WERI-Rb-1 (cell line): ENCODE results near the gene RIC8A.
A peak's percentile ranks its signal among the peaks of the same experiment; 100 is the strongest.

Experiments
- DNase-seq: peaks from one replicate; pipeline ENCODE4 v3.0.0-alpha.2; 2020
- H3K27ac ChIP-seq: fragments of 250-450 bp; sonication (Bioruptor Pico); 2 replicates; pipeline ENCODE4 v1.5.1; 2020; ENCODE audit warnings: mild to moderate bottlenecking, moderate library complexity
- H3K27me3 ChIP-seq: fragments of 250-450 bp; sonication (Bioruptor Pico); 2 replicates; pipeline ENCODE4 v1.5.1; 2021; ENCODE audit warnings: mild to moderate bottlenecking, low read depth, moderate library complexity; ENCODE audit not compliant: insufficient read depth, severe bottlenecking
- H3K36me3 ChIP-seq: fragments of 250-450 bp; sonication (Bioruptor Pico); 2 replicates; pipeline ENCODE4 v1.5.1; 2020; ENCODE audit warnings: mild to moderate bottlenecking, moderate library complexity
- H3K4me3 ChIP-seq: 2 replicates; pipeline ENCODE4 v1.5.1; 2011; ENCODE audit warnings: low read depth, mild to moderate bottlenecking, control low read depth, low read length
- H3K9me3 ChIP-seq: fragments of 250-450 bp; sonication (Bioruptor Pico); 2 replicates; pipeline ENCODE4 v1.5.1; 2021; ENCODE audit warnings: mild to moderate bottlenecking, moderate library complexity; ENCODE audit not compliant: severe bottlenecking
- TF ChIP-seq, protein P1 (sequence below): IDR thresholded peaks from 2 replicates; pipeline ENCODE4 v1.5.1; 2011; ENCODE audit warnings: low read depth, mild to moderate bottlenecking, control low read depth, inconsistent platforms, low read length

Gene RIC8A

DNA sequence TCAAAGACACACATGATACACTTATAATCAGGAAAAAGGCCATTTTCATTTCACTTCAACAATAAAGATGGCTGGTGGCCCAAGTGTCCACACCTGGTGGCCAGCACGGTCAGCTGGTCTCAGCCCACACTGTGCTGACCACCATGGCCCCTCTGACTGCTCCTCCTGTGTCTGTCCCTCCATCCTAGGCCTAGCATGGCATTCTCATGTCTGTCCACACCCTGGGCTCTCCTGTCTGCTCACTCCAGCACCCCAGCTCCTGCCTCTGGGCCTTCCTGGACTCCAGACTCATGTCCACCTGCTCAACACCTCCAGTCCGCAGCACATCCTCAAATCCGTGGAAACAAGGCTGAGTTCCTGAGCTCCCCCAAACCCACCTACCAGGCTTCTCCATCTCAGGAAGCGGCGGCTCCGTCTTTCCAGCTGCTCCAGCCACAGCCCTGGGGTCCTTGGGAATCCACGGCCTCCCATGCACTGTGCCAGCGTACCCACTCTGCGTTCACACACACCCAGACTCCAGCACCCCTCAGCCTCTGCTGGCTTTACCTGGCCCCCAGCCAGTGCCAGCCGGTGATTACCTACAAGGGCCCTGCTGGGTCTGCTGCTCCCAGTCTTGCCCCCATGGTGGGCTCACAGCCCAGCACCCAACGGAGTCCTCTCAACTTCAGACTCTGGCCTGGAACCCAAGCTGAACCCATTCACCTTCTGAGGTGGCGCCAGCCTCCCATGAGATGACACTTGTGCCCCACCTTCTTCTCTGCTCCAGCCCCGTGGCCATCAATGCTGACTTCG, 14.7 kb downstream of the RIC8A start:
- Histone ChIP-seq H3K4me3 (no peak overlapping the region), H3K27ac (no peak overlapping the region), H3K9me3 (no peaks in the 10 kb centered on the region), H3K27me3 (no peaks in the 10 kb centered on the region), H3K36me3 (peaks cover 6% of the 10 kb centered on the region; the same call in 1 of the 2 replicates)
- DNase-seq = no peak
- TF ChIP-seq, protein P1, sequence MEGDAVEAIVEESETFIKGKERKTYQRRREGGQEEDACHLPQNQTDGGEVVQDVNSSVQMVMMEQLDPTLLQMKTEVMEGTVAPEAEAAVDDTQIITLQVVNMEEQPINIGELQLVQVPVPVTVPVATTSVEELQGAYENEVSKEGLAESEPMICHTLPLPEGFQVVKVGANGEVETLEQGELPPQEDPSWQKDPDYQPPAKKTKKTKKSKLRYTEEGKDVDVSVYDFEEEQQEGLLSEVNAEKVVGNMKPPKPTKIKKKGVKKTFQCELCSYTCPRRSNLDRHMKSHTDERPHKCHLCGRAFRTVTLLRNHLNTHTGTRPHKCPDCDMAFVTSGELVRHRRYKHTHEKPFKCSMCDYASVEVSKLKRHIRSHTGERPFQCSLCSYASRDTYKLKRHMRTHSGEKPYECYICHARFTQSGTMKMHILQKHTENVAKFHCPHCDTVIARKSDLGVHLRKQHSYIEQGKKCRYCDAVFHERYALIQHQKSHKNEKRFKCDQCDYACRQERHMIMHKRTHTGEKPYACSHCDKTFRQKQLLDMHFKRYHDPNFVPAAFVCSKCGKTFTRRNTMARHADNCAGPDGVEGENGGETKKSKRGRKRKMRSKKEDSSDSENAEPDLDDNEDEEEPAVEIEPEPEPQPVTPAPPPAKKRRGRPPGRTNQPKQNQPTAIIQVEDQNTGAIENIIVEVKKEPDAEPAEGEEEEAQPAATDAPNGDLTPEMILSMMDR = no peak

DNA sequence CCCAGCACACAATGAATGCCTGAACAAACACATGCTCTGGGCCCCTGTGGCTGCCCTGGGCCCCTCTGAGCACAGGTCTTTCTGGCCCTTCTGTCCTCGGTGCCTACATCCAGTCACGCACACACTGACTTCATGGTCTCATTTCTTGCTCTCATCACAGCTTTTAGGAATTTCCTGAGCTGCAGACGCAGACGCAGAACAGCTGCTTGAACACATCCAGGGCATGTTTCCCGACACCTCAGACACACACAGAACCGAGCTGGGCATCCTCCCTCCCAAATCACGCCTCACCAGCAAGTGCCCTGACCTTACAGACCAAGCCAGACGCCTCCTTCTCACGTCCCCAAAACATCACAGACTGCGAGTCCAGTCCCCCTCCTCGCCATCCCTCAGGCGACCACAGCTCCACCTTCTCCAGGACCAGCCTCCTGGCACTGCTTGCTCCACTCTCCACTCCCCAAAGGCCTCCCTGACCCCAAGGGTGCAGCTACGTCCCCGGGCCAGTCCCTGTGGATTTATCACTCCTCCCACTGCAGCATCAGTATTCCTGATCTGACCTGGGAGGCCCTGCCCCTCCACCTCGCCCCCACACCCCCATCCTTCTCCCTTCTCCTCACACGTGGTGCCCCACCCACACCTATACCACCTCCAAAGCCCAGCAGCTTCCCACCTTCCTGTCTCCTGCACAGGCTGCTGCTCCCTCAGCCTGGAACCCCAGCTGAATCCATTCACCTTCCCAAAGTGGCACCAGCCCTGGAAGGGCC, 15.7 kb downstream of the RIC8A start:
- Histone ChIP-seq H3K9me3 (no peaks in the 10 kb centered on the region), H3K27me3 (no peaks in the 10 kb centered on the region), H3K36me3 (peaks cover 6% of the 10 kb centered on the region; the same call in 1 of the 2 replicates), H3K27ac (no peak overlapping the region), H3K4me3 (no peak overlapping the region)
- no peak for DNase-seq
- TF ChIP-seq, protein P1 = no peak

DNA sequence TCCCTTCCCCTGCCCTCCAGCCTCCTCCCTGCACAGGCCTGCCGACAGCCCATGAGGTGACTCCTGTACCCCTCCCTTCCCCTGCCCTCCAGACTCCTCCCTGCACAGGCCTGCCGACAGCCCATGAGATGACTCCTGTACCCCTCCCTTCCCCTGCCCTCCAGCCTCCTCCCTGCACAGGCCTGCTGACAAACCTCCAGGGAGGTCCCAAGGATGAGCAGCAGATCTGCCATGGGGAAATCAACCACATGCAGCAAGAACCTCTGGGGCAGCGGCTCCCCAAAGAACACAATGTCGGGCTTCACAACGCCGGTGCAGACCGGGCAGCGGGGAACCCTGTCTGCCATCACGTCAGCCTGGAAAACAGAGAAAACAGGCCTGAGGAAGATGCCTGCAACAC, 16.4 kb downstream of the RIC8A start:
- TF ChIP-seq, protein P1 = no peak

DNA sequence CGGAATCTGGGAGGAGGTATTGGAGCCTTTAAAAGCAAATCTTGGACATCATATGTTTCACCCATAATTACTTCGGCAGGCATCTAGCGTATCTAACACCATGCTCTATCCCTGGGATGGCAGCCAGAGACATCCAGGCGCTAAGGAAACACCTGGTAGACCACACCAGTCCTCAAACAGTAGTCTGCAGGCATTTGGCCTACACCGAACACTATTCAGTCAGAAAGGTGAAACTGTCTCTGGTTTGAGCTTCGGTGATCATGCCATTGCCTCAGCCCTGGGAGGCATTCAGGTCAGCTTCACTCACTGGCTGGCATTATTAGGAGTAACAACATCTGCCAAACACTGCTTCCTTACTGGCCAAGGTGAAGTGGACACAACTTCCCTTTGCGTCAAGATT, 16.9 kb downstream of the RIC8A start:
- TF ChIP-seq, protein P1 = no peak
- H3K27ac ChIP-seq = no peak overlapping the region
- DNase-seq = no peak
- peaks cover 6% of the 10 kb centered on the region for H3K36me3 ChIP-seq
- no peaks in the 10 kb centered on the region for H3K27me3 ChIP-seq
- no peak overlapping the region for H3K4me3 ChIP-seq
- H3K9me3 ChIP-seq = no peaks in the 10 kb centered on the region

More for the DNA sequence above, 16.4 kb downstream of the RIC8A start:
- Histone ChIP-seq H3K4me3 (no peak overlapping the region), H3K27ac (no peak overlapping the region), H3K27me3 (no peaks in the 10 kb centered on the region), H3K36me3 (peaks cover 6% of the 10 kb centered on the region), H3K9me3 (no peaks in the 10 kb centered on the region)
- no peak for DNase-seq

DNA sequence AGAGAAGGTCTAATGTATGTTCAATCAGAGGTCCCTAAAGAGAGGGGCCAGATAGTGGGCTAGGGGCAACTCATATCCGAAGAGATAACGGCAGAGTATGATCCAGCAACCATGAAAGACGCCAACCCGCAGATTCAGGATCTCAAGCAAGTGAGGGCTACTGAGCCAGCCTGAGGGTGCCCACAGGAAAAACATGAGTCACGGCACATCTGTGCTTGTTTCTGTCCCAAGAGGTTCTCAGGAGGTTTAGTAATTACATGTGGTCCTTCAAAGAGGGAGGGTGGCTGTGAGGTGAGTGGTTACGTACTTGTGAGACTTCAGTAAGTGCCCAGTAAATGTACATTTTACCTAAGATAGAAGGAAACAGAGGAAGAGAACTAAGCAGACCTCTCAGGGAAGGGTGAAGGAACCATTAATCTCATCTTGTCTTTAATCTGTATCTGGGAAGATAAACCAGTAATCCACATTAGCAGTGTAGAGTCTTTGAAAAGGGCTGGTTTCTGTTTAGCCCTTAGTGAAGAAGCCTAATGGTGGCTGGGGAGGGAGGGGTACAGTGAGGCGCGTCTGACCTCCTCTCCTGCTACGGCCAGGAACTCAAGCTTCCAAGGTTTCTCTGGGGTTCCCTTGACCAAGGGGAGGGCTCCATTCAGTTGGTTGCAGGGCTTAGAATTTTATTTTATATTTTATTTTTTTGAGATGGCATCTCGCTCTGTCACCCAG, 18.4 kb downstream of the RIC8A start:
- Histone ChIP-seq H3K27me3 (no peaks in the 10 kb centered on the region), H3K27ac (peak overlapping the region; percentile 83), H3K4me3 (no peak overlapping the region), H3K9me3 (no peaks in the 10 kb centered on the region), H3K36me3 (peaks cover 6% of the 10 kb centered on the region; the same call in 1 of the 2 replicates)
- TF ChIP-seq, protein P1 = no peak
- DNase-seq = peak; percentile 41
